ENCODE results near the gene FAT1.

The FAT1 gene

DNA sequence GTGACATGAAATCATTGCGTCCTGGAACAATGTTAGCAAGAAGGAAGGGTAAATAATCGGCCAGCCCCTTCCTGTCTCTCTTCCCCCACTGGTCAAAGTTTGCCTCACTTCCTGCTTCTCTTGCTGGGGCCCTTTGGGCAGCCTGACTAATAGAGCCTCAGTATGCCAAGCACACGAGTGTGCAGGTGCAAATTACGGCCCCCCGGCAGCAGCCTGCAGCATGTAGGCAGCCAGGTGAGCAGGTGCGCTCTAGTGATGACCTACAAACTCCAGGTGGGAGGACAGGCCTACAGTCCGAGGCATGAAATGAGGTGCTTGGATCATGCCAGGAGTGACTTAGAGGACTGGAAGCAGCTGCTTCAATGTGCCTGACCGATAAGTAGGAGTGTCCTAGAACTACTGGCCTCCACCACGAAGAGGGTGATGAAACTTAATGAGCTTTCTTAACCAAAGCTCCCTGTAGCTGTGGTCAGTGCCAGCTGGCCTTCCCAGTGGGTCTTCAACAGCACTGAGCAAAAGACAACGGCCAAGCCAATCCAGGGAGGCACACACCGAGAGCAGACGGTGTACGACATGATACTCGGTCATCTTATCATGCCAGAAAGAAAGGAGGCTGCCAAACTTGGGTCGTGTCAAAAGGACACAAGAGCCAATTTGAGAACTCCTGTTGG is 26.1 kb upstream of the FAT1 start:
- no peak for DNase-seq (ENCODE audit: low spot score)

DNA sequence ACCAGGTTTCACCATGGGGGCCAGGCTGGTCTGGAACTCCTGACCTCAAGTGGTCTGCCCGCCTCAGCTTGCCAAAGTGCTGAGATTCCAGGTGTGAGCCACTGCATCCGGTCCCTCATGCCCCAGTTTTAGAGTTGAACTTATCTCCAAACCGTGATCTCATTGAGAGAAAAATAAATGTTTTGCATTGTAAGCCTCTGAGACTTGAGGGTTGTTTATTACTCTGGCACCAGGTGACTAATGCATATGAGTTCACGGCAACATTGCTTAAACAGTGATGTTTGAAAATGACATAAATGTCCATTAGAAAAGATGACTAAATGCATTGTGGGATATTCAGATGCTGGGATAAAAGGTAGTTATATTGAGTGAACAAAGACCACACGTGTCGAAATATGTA is 22.9 kb upstream of the FAT1 start:
- no peak for DNase-seq (ENCODE audit: low spot score)

DNA sequence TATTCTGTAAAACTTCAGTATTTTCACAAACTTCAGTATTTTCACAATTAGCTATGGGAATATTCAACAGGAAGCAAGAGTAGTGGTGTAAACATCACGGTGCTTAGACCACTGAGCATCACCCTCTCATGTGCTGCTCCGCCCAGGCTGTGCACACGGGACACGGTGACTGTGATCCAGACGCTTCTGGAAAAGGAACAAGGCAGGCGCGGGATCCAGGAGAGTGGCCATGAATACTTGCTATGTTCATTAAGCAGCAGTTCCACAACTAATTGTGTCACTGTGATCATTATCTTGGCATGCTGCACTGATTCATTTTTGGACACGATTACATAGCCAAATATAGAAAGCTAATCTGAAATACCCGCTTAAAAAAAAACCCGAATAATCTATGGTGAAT is 19.6 kb upstream of the FAT1 start:
- DNase-seq (ENCODE audit: low spot score), result no peak

DNA sequence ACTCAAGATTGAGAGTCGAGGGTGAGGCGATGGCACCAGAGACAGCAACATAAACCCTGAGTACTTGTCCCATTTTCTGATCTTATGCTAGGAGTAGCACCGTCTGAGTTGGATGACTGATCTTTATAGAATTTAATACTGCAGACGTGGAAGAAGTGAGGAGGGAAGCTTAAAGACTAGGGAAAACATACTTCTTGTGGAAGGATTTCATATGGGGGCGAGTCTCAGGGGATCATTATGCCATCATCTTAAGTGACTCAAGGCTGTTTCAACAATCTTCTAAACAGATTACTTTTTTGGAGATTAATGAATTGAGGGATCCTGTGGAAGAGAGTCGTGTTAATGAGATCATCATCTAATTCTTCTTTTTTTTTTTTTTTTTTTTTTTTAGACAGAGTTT is 17.2 kb upstream of the FAT1 start:
- DNase-seq (ENCODE audit: low spot score), result no peak

DNA sequence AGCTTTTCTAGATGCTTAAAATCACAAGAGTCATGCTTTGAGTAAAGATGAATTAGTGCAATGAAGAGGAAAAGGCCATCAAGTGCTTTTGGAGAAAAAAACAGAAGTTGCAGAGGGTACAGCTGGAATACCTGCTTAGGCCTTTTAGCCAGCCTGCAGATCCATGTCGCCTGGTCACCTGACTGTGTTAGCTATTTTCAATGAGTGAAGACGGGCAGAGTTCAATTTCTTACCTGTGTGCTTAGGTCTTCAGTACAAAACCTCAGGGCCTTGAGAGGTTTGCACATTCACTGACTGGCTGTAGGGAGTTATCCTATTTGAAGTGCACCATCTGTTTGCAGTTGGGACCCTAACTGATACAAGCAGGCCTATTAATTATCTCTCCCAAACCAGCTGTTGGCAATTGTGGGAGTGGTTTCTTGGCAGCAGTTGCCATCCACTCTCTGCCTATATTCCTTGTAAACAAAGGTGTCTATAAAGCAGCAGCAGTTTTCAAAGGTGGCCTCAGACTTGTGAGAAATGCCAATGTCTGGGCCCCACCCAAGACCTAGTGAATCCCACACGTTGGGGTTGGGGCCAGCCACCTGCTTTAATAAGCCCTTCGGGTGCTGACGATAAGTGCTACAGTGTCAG is 16.3 kb upstream of the FAT1 start:
- no peak for DNase-seq (ENCODE audit: low spot score)

DNA sequence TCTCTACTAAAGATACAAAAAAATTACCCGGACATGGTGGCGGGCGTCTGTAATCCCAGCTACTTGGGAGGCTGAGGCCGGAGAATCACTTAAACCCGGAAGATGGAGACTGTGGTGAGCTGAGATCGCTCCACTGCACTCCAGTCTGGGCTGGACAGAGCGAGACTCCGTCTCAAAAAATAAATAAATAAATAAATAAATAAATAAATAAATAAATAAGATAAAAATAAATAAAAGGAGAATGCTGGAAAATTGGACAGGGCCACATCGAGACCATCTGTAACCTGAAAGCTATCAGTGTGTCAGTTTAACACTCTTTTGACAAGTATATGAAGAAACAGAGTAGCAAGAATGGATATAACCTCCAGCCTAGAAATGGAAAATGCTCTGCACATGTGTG is 15.7 kb upstream of the FAT1 start:
- no peak for DNase-seq (ENCODE audit: low spot score)

DNA sequence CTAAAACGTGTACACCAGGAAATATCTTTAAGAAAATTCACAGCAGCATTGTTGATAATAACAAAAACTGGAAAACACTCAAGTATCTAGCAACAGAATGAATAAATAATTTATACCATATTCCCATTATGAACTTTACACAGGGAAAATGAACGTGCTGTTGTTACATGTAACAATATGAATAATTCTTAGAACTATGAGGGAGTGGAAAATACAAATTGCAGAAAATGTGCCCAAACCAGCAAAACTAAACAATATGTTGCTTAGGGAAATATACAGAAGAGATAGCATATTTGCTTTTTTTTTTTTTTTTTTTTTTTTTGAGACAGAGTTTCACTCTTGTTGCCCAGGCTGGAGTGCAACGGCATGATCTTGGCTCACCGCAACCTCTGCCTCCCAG is 14.8 kb upstream of the FAT1 start:
- no peak for DNase-seq (ENCODE audit: low spot score)

DNA sequence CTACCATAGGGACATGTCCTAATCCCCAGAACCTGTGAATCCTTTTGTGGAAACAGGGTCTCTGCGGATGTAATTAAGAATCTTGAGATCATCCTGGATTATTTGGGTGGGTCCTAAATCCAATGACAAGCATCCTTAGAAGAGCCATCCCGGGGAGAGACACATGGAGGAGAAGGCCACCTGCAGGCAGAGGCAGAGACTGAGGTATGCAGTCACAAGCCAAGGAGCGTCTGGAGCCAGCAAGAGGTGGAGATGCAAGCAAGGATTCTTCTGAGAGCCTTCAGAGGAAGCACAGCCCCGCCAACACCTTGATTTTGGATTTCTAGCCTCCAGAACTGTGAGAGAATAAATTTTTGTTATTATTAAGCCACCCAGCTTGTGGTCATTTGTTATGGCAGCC is 13.8 kb upstream of the FAT1 start:
- no peak for DNase-seq (ENCODE audit: low spot score)

DNA sequence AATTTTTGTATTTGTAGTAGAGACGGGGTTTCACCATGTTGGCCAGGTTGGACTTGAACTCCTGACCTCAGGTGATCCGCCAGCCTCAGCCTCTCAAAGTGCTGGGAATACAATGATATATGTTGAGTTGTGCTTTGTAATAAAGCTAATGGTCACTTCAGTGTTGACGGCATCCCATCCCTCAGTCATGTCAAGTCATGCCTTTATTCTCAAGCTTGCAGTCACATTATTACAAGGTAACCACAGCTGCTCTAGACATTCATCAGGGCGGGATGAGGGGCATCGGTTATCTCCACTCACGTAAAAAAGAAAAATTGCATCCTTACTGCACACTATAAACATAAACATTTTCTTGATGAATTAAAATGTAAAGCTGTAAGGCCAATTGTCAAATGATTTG is 12.8 kb upstream of the FAT1 start:
- DNase-seq (ENCODE audit: low spot score), result no peak

DNA sequence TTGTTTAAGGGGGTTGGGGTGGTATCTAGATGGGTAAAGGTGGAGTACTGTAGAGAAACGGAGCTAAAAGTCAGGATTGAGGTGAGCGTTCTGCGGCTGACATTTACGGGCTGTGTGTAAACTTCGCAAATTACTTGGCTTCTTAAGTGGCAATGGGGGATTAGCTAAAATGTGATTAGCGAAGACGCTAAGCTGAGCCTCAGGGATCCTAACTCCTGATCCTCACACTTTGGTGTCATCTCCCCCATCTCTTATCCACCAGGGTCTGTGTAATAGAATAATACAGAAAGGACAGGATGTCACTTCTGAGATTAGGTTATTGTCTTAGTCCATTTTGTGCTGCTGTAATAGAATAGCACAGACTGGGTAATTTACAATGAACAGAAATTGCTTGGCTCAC is 10.6 kb upstream of the FAT1 start:
- no peak for DNase-seq (ENCODE audit: low spot score)

DNA sequence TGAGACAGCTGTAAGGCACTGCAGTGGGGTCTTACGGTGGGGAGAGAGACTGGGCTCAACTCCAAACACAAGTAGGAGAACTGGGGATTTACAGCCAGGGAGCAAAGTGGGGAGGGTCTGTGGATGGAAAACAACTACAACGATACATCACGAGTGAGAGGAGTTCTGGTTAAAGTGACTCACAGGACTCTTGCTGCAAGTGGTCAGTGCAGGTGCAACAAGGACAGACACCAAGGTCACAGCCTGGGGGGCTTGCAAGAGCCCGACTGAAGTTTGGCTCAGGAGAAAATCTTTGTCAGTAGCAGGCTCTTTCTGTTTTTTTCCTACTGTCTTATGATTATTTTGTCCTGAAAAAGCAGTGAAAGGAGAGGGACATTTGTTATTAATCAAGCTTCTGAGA is 10.1 kb upstream of the FAT1 start:
- no peak for DNase-seq (ENCODE audit: low spot score)

DNA sequence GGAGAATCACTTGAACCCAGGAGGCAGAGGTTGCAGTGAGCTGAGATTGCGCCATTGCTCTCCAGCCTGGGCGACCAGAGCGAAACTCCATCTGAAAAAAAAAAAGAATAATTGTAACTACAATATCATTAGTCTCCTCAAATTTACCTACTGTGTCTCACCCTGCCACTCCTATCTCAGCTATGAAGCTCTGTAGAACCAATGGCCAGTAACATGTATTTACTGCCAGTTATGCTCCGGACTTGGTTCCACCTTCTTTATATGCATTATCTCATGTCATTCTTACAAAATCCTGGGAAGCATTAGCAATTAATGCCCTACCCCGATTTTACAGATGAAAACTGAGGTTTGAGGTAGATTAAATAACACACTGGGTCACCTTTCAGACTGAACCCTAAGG is 7.0 kb upstream of the FAT1 start:
- no peak for DNase-seq (ENCODE audit: low spot score)

DNA sequence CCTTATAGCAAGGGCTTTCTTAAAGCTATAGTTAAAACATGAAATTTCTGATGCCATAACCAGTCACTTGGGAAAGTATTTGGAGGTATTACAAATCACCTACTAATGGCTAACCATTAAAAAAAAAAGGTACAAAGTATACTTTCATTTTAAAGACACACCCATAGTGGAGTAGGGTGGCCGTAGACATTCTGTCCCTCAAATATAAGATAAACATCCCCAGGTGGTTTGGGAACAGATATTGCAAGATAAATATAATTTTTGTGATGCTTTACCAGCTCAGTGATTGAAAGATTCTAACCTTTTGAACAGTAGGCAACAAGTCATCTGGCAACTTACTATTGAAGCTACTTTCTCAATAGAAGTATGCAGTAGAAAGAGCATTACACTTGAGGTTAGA is 6.2 kb upstream of the FAT1 start:
- DNase-seq (ENCODE audit: low spot score), result no peak

DNA sequence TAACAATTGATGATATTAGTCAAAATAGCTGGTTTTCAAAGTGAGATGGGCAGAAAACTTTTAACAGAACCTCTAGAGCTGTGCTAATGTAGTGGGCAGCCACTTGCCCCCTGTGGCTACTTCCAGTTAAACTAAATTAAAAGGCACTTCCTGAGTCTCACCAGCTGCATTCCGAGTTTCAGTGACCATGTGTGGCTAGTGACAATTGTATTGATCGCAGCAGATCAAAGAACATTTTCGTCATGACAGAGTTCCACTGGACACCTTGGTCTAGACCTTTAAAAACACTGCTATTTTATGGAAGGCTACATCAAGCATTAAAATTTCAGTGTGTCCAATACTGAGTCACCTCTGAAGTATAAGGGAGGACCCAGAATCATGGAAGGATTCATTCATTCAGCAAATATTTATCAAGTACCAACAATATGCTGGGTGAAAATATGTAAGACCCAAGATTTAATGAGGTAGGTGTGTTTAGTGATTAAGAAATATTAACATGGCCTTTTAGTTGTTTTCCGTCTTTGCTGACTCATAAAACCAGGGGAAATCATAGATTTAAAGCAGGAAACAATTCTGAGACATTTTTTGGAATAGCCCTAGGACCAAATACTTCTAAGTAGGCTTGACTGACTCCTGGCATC is 5.1 kb upstream of the FAT1 start:
- no peak for DNase-seq (ENCODE audit: low spot score)

DNA sequence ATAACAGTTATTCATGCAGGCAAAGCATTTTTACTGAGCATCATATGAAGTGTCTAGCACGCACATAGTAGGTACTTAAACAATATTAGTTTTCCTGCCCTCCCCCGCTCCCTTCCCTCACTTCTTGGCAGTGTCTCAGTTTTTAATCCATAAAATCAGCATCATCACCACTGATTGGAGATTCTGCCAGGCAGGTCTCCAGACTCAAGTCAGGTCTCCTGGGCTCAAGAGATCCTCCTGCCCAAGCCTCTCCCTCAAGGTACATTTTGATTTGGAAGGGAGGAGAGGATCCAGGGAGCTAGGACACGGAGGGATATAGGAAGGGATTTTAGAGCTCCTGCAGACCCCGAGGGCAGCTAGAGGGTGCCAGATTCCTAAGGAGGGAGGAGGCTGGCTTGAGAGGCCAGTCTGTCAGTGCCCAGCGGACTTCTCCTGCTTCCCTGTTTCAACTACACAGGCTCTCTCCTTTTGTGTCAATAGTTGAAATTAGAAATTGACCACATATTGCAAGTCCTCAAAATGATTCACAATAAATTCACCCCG is 4.4 kb upstream of the FAT1 start:
- no peak for DNase-seq (ENCODE audit: low spot score)

DNA sequence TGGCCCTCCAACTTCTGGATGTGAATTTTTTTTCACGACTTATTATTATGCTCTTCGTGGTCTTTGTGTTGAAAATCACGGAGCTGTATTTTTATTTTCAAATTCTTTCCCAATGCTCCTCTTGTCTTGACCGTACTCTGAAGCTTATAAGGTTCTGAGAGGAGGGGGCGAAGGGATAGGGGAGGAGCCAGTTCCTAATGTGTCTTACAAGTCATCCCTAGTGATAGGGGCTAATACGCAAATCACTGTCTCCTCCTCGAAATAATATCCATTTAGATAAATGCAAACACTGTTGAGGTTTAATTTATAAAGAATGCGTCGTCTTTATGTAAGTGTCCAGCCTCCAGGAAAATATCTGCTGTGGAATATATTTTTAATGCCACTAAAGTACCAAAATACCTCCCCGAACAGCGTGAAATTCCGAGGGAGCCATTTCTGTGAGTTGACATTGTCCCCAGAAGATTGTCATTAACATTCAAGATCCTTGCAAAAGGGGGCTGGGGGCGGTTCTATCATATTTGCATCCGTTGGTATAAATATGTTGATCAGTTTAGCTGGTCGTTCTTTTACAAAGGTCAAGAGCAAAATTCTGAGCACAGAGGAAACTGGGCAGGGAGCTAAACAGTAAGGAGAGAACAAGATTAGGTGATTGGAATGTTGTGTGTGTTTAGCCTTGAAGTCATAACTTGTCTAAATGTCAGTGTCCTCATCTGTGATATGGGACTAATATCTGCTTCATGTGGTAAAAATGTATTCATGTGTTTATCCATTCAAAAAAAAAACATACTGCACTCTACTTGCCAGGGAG is 3.7 kb upstream of the FAT1 start:
- DNase-seq (ENCODE audit: low spot score), result no peak

DNA sequence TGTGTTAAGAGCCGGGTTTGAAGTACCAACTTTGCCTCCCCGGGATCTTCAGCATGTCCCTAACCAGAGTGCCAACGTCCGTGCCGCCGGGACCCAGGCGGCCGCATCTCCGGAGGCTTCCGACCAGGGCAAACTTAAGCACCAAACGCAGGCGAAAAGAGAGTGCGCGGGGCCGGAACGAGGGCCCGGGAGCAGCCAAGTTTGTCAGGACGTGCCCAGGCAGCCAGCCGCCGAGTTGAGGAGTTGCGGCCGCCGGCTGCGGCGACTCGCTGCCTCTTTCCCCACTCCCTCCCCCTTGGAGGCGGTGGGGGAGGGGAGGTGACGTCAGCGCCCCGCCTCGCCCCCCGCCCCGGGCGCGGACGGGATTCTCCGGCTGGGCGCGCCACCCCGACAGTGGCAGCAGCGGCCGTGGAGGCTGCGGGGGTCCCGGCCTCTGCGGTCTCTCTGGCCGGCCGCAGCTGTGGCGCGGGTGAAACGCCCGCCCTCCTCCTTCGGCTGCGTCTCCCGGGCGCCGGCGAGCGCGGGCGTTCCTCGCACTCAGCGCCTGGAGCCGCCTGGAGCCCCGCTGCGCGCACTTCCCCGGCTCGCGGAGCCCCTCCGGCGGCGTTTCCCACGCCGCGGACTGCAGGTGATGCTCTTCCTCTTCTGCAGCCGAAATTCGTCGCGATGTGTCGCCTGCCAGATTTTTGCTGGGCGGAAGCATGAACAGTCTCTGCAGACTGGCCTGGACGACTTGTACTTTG is 2.9 kb upstream of the FAT1 start:
- peak; percentile 59 for DNase-seq (ENCODE audit: low spot score)

DNA sequence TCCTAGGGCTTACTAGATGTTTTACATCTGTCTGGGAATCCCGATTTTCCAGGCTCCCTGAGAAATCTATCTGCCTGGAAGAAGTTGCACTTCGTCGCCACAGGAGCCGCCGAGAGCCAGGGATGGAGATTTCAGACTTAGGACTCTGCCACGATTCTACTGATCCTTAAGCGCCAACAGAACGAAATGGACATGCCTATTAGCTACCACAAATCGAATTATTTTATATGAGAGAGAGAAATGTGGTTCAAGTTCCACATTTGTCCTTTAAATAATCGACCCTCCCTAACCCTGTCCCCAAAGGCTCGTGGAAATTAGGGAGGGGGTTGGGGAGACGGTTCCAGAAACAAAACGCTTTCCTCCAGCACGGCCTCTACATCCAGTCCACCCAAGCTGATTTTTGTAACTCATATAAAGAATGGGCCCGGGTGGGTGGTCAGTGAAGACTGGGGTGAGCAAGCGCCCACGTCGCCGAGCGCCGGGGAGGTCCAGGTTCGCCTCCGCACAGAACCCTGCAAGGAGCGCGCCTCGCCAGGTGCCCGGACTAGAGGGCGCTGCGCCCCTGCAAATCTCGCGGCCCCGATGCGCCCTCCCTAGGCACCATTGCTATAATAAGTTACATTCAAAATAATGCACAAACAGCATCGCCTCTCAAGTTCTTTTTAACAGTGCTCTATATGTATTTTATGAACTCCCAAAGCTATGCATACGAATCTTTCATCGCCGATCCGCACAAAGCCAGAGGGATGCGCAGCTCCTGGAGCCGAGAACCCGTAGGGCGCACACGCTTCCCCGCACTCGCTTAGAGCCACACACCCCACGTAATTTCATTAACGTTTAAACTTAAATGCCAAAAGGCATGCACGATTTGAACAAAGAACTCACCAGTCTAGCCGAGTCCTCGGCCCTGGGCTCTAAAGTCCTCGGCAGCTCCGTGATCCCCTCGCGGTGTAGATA is 2.1 kb upstream of the FAT1 start:
- DNase-seq (ENCODE audit: low spot score), result peak; percentile 70

DNA sequence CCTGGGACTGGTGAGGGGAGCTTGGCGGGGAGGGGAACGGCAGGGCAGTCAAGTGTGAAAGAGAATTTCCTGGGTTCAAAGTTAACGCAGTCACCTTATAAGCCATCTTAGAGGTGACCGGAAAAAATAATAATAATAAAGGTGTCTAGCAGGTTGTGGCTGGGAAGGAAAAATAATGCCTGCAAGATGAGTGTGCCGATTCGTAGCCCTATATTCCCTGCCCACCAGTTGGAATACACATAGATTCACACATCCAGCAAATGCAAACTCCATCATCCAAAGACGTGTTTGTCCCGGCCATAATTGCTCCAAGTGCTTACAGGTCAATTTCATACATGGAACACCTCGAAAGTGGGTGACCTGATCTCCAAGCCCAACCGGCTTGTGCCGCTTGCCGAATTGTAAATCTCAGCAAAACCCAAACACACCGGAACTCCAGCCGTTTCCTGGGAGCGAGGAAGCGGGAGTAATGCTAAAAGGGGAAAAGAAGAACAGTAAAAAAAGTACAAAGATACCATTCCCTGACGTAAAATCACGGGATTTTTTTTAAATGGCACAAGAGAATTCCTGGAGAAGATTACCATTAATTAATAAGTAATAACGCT is 1.3 kb upstream of the FAT1 start:
- DNase-seq (ENCODE audit: low spot score), result peak; percentile 35
